Right atrium auricular region (tissue), 2 donors: ENCODE data around the gene PSORS1C2. TPM values are rescaled to one million over a fixed set of nuclear protein-coding genes. Genes with fewer than 3 reads are reported as not detected.

Experiments
- DNase-seq: peaks from one replicate; pipeline ENCODE4 v3.0.0-alpha.2; 2019; ENCODE audit warnings: low spot score
- H3K27ac ChIP-seq, 2 donors: fragments of 200-600 bp; sonication (generic); 1 replicate in 1 of 2; 2 replicates in 1 of 2; pipeline ENCODE4 v1.5.1; 2016 to 2019
- H3K27me3 ChIP-seq, 2 donors: fragments of 200-600 bp; sonication (generic); one replicate each; pipeline versions ENCODE4 v1.5.1 to v1.6.0; 2017 to 2019
- H3K36me3 ChIP-seq: fragments of 200-600 bp; sonication (generic); one replicate; pipeline ENCODE4 v1.5.1; 2016
- H3K4me1 ChIP-seq, 2 donors: fragments of 200-600 bp; sonication (generic); one replicate each; pipeline versions ENCODE4 v1.5.1 to v1.6.0; 2017 to 2019
- H3K4me3 ChIP-seq, 2 donors: fragments of 200-600 bp; sonication (generic); 1 replicate in 1 of 2; 2 replicates in 1 of 2; pipeline ENCODE4 v1.5.1; 2017 to 2019; ENCODE audit warnings: mild to moderate bottlenecking in 1 of 2, moderate library complexity in 1 of 2
- H3K9me3 ChIP-seq, 2 donors: fragments of 200-600 bp; sonication (generic); one replicate each; pipeline ENCODE4 v1.5.1; 2019
- total RNA-seq, 2 donors: library from RNA; depleted of rRNA; stranded (reverse); fragments of >200 nt; gene quantifications; one replicate each; pipeline ENCODE4 v1.1.0, GENCODE V29; 2016
- TF ChIP-seq, protein P1 (sequence below), 2 donors: fragments of 200-600 bp; sonication (generic); IDR thresholded peaks; one replicate each; pipeline ENCODE4 v1.5.1; 2019; ENCODE audit warnings: antibody characterized with exemption in 2 of 2

PSORS1C2 gene
- total RNA-seq, 2 donors from 2014 or later, result not detected

GRCh38 chr6:31090973-31091364 is 47.9 kb downstream of the PSORS1C2 start:
- Histone ChIP-seq H3K27ac (no peak overlapping the region), H3K4me1 (peaks cover 0 to 22% of the 10 kb centered on the region in 2 donors), H3K27me3 (no peaks in the 10 kb centered on the region), H3K36me3 (no peaks in the 10 kb centered on the region), H3K4me3 (no peak overlapping the region), H3K9me3 (no peaks in the 10 kb centered on the region)
- TF ChIP-seq, protein P1, sequence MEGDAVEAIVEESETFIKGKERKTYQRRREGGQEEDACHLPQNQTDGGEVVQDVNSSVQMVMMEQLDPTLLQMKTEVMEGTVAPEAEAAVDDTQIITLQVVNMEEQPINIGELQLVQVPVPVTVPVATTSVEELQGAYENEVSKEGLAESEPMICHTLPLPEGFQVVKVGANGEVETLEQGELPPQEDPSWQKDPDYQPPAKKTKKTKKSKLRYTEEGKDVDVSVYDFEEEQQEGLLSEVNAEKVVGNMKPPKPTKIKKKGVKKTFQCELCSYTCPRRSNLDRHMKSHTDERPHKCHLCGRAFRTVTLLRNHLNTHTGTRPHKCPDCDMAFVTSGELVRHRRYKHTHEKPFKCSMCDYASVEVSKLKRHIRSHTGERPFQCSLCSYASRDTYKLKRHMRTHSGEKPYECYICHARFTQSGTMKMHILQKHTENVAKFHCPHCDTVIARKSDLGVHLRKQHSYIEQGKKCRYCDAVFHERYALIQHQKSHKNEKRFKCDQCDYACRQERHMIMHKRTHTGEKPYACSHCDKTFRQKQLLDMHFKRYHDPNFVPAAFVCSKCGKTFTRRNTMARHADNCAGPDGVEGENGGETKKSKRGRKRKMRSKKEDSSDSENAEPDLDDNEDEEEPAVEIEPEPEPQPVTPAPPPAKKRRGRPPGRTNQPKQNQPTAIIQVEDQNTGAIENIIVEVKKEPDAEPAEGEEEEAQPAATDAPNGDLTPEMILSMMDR (IDR thresholded peaks at IDR 0.05), result no peak
- no peak for DNase-seq

DNA sequence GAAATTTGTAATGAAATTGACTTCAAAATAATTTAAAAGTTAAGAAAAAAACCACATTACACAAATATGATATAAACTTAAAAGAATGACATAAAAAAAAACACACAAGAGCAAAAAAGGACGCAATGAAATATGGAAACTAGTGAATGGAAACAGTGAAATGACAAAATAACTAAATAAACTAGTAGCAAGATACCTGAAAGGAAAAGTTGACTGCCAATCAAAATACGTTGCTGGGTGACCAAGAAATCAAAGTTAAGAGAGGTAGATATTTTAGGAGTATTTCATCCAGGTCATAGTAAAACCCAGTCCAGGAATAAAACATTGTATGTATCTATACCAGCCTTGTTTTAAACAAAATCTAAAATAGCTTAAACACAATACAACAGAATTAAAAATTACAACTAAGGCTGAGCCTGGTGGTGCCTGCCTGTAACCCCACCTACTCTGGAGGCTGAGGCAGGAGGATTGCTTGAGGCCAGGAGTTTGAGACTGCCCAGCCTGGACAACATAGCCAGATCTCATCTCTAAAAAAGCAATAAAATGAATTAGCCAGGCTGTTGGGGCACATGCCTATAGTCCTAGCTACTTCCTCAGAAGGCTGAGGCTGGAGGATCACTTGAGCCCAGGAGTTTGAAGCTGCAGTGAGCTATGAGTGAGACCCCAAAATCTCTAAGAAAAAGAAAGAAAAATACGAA is 48.4 kb downstream of the PSORS1C2 start:
- Histone ChIP-seq H3K4me1 (peaks cover 0 to 22% of the 10 kb centered on the region in 2 donors), H3K9me3 (no peaks in the 10 kb centered on the region), H3K4me3 (no peak overlapping the region), H3K27ac (no peak overlapping the region), H3K27me3 (no peaks in the 10 kb centered on the region), H3K36me3 (no peaks in the 10 kb centered on the region)
- TF ChIP-seq, protein P1 (IDR thresholded peaks at IDR 0.05), result no peak
- DNase-seq, result no peak

Other genes with a start within 250 kb of the PSORS1C2 start
- gene GTF2H4, start 230.9 kb downstream of the PSORS1C2 start, total RNA-seq, result 1 to 10 TPM; 3.6 to 4.0 TPM
- 10 to 100 TPM; 12.1 to 13.6 TPM for gene VARS2, start 224.8 kb downstream of the PSORS1C2 start, total RNA-seq
- gene SFTA2, start 206.9 kb downstream of the PSORS1C2 start, total RNA-seq, result not detected
- gene MUCL3, start 198.1 kb downstream of the PSORS1C2 start, total RNA-seq, result not detected
- gene MUC21, start 155.3 kb downstream of the PSORS1C2 start, total RNA-seq, result not detected
- not detected for gene MUC22, start 128.6 kb downstream of the PSORS1C2 start, total RNA-seq
- gene C6orf15, start 26.5 kb downstream of the PSORS1C2 start, total RNA-seq, result not detected
- gene PSORS1C1, start 24.3 kb downstream of the PSORS1C2 start, total RNA-seq, result 1 to 10 TPM in 1 of 2 donors, under 1 TPM in 1; 0.33 to 1.5 TPM
- not detected for gene CDSN, start 18.6 kb downstream of the PSORS1C2 start, total RNA-seq
- gene CCHCR1, start 18.7 kb upstream of the PSORS1C2 start, total RNA-seq, result 1 to 10 TPM; 7.6 to 9.1 TPM
- 1 to 10 TPM; 1.5 to 1.6 TPM for gene TCF19, start 19.5 kb upstream of the PSORS1C2 start, total RNA-seq
- gene POU5F1, start 31.6 kb upstream of the PSORS1C2 start, total RNA-seq, result not detected
- 100 to 1,000 TPM; 122 to 503 TPM for gene HLA-C, start 133.0 kb upstream of the PSORS1C2 start, total RNA-seq
- 100 to 1,000 TPM; 297 to 584 TPM for gene HLA-B, start 218.1 kb upstream of the PSORS1C2 start, total RNA-seq